ENCODE measurements around the gene XXYLT1. TPM values are rescaled to one million over a fixed set of nuclear protein-coding genes. Genes with fewer than 3 reads are reported as not detected.
A peak's percentile ranks its signal among the peaks of the same experiment; 100 is the strongest.

XXYLT1 gene
- total and polyA plus RNA-seq, 2 of the 4 experiments (the other 2 are of a cell fraction), result 14.7 to 18.1 TPM

DNA sequence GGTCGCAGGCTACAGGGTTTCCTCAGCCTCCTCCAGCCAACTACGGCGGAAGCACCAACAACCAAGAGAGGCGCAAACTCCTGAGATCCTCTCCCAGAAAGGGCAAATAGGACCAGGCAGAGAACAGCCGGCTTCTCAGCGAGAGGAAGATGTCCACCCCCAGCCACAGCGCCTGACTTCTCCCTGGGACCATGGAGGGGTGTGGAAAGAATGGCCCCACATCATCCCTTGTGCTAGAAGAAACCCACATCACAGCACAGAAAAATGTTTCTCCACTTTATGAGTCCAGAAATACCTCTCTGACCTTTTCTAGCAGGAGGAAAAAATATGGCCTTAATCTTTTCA is 105.7 kb downstream of the XXYLT1 start:
- Histone ChIP-seq H3K23ac (ENCODE audit: low read depth, low read length) (no peak overlapping the region), H3K27me3 (ENCODE audit: control insufficient read depth, insufficient read depth, low read length) (no peaks in the 10 kb centered on the region), H3K9me3 (ENCODE audit: control insufficient read depth, insufficient read depth, low read length) (no peaks in the 10 kb centered on the region), H3K4me1 (ENCODE audit: control insufficient read depth, insufficient read depth, low read length) (peaks cover 12% of the 10 kb centered on the region), H4K20me1 (ENCODE audit: insufficient read depth, low read length) (no peaks in the 10 kb centered on the region), H3K56ac (ENCODE audit: extremely low read depth, insufficient read depth, low read length) (no peak overlapping the region), H3K14ac (replicated peaks; ENCODE audit: low read depth, low read length) (0 out of 2 replicates have a peak overlapping the region, but pooled peaks have one; percentile 21), H3K9me1 (ENCODE audit: insufficient read depth, low read length) (peaks cover 14% of the 10 kb centered on the region), H4K8ac (ENCODE audit: low read depth in 2 of 2, low read length in 2 of 2) (no peak overlapping the region), H2AK5ac (ENCODE audit: low read depth, low read length) (no peak overlapping the region), H2AK9ac (replicated peaks; ENCODE audit: low read depth, low read length, poor library complexity) (no peak overlapping the region), H3K4me2 (ENCODE audit: low read depth, low read length) (no peak overlapping the region), H4K91ac (ENCODE audit: insufficient read depth, low read depth, low read length) (no peak overlapping the region), H2BK5ac (ENCODE audit: low read depth, low read length, poor library complexity, severe bottlenecking) (no peak overlapping the region), H3K9ac (ENCODE audit: low read depth, low read length) (no peak overlapping the region), H3K79me1 (ENCODE audit: low read depth in 1 of 2, low read length in 2 of 2) (peaks cover 10 to 17% of the 10 kb centered on the region in 2 experiments; a peak in 2 of 4 replicates), H3K27ac (ENCODE audit: insufficient read depth, low read length) (no peak overlapping the region), H2BK20ac (ENCODE audit: low read depth, low read length) (no peak overlapping the region), H3K18ac (ENCODE audit: low read depth, low read length) (no peak overlapping the region), H4K5ac (ENCODE audit: low read depth, low read length) (no peak overlapping the region), H2BK120ac (ENCODE audit: low read depth, low read length) (no peak overlapping the region), H2BK15ac (ENCODE audit: low read depth, low read length) (no peak overlapping the region), H3K36me3 (ENCODE audit: control insufficient read depth, insufficient read depth, low read length) (no peaks in the 10 kb centered on the region), H3K4ac (ENCODE audit: low read depth, low read length) (no peak overlapping the region), H3K4me3 (ENCODE audit: insufficient read depth, low read depth, low read length) (no peak overlapping the region), H2AFZ (replicated peaks; ENCODE audit: low read length, poor library complexity) (no peak overlapping the region)
- no TSS peak for BruUV-seq (replicated peaks)
- TF ChIP-seq RCOR1 (IDR thresholded peaks at IDR 0.05; ENCODE audit: insufficient replicate concordance, low read length) (no peak), BHLHE40 (IDR thresholded peaks at IDR 0.05; ENCODE audit: low read depth, low read length) (no peak), POLR2A (IDR thresholded peaks at IDR 0.05; ENCODE audit: low read depth, low read length) (no peak), MAZ (IDR thresholded peaks at IDR 0.05; ENCODE audit: borderline replicate concordance, low read depth, low read length) (no peak), CEBPB (IDR thresholded peaks at IDR 0.05; ENCODE audit: low read depth, low read length) (no peak), CHD1 (IDR thresholded peaks at IDR 0.05; ENCODE audit: low read depth, low read length) (no peak), SMC3 (IDR thresholded peaks at IDR 0.05; ENCODE audit: low read depth, low read length) (no peak), MXI1 (IDR thresholded peaks at IDR 0.05; ENCODE audit: borderline replicate concordance, low read depth, low read length) (no peak), FOS (IDR thresholded peaks at IDR 0.05; ENCODE audit: low read depth, low read length) (no peak), RAD21 (IDR thresholded peaks at IDR 0.05; ENCODE audit: low read length) (no peak), RFX5 (IDR thresholded peaks at IDR 0.05; ENCODE audit: low read depth, low read length) (no peak), MAFK (IDR thresholded peaks at IDR 0.05; ENCODE audit: low read depth, low read length) (no peak)
- TF ChIP-seq, protein P1, sequence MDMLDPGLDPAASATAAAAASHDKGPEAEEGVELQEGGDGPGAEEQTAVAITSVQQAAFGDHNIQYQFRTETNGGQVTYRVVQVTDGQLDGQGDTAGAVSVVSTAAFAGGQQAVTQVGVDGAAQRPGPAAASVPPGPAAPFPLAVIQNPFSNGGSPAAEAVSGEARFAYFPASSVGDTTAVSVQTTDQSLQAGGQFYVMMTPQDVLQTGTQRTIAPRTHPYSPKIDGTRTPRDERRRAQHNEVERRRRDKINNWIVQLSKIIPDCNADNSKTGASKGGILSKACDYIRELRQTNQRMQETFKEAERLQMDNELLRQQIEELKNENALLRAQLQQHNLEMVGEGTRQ (IDR thresholded peaks at IDR 0.05; ENCODE audit: low read depth, low read length), result no peak
- TF ChIP-seq, protein P2, sequence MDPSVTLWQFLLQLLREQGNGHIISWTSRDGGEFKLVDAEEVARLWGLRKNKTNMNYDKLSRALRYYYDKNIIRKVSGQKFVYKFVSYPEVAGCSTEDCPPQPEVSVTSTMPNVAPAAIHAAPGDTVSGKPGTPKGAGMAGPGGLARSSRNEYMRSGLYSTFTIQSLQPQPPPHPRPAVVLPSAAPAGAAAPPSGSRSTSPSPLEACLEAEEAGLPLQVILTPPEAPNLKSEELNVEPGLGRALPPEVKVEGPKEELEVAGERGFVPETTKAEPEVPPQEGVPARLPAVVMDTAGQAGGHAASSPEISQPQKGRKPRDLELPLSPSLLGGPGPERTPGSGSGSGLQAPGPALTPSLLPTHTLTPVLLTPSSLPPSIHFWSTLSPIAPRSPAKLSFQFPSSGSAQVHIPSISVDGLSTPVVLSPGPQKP (IDR thresholded peaks at IDR 0.05; ENCODE audit: borderline replicate concordance, low read depth, low read length), result no peak
- dilution Hi-C loops (cut with HindIII; ENCODE audit: low sequenced_read_pairs, unreplicated experiment) (no loop called here), intact Hi-C loops (cut with micrococcal nuclease) (no loop called here), in situ Hi-C loops (cut with MboI; ENCODE audit: low sequenced_read_pairs) (no loop called here)
- no peak for DNase-seq
- CTCF ChIA-PET, result no interaction called here
- ATAC-seq (ENCODE audit: low read depth), result no peak
- no CpG with 5 or more reads among the region's 7 CpGs for WGBS, 2 experiments (ENCODE audit: extremely low coverage in 2 of 2, insufficient read length in 1 of 2)
- POLR2A ChIA-PET (ENCODE audit: unreplicated experiment), result no interaction called here

Data from IMR-90 (cell line).